Measurements from ENCODE around the gene IRX4. TPM values are rescaled to one million over a fixed set of nuclear protein-coding genes. Genes with fewer than 3 reads are reported as not detected.

Gene IRX4
- total RNA-seq, 6 donors from 2014 or later, result 1.7 TPM; not detected in 5

DNA sequence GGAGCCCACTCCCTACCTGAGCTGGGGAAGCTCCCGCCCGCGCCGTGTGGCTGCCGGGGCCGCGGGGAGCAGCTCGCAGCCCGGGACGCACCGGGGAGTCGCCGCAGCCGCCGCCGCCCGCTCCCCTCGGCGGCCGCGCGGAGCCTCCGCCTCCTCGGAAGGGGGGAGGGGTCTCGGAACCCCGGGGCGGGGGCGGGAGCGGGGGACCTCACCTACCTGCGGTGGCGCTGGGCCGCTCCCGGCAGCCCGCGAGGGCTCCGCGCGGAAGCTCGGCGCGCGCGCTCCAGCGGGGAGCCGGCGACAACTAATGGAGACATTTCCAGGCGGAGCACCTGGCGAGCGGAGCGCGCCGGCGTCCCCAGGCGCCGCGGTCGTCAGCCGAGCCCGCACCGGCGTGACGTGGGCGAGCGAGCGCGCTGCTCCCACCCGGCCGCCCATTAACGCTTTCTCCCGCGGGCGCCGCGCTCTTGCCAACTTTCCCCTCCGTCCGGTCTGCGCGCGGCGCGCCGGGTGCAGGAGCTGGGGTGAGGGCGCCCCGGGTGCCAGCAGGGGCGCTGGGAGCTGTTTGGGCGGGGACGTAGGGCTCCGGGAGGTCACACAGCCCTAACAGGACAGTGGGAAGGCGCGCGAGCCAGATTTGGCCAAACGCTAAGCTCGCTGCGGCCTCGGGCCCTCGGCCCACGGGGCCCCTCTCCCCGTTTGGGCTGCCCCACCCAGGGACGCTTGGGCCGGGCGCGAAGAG lies 4.3 kb upstream of the IRX4 start:
- H3K4me1 ChIP-seq, result peaks cover 17 to 37% (median 21%) of the 10 kb centered on the region in 4 donors
- no peak overlapping the region for H3K27ac ChIP-seq
- no peak for DNase-seq
- H3K27me3 ChIP-seq, result peaks cover 0 to 72% (median 35%) of the 10 kb centered on the region in 4 donors
- H3K9me3 ChIP-seq, result no peaks in the 10 kb centered on the region
- no peaks in the 10 kb centered on the region for H3K36me3 ChIP-seq
- no peak overlapping the region for H3K4me3 ChIP-seq
- 2% methylated on average over 33 of the region's 102 CpGs; no CpG with 5 or more reads in 1 of the 2 donors for WGBS, 2 donors
- TF ChIP-seq, protein P1, sequence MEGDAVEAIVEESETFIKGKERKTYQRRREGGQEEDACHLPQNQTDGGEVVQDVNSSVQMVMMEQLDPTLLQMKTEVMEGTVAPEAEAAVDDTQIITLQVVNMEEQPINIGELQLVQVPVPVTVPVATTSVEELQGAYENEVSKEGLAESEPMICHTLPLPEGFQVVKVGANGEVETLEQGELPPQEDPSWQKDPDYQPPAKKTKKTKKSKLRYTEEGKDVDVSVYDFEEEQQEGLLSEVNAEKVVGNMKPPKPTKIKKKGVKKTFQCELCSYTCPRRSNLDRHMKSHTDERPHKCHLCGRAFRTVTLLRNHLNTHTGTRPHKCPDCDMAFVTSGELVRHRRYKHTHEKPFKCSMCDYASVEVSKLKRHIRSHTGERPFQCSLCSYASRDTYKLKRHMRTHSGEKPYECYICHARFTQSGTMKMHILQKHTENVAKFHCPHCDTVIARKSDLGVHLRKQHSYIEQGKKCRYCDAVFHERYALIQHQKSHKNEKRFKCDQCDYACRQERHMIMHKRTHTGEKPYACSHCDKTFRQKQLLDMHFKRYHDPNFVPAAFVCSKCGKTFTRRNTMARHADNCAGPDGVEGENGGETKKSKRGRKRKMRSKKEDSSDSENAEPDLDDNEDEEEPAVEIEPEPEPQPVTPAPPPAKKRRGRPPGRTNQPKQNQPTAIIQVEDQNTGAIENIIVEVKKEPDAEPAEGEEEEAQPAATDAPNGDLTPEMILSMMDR (IDR thresholded peaks at IDR 0.05), result no peak
- TF ChIP-seq POLR2A (IDR thresholded peaks at IDR 0.05) (no peak), POLR2AphosphoS5 (IDR thresholded peaks at IDR 0.05) (no peak), EP300 (IDR thresholded peaks at IDR 0.05) (no peak)
- ATAC-seq (ENCODE audit: low FRiP score in 2 of 2), result no peak

DNA sequence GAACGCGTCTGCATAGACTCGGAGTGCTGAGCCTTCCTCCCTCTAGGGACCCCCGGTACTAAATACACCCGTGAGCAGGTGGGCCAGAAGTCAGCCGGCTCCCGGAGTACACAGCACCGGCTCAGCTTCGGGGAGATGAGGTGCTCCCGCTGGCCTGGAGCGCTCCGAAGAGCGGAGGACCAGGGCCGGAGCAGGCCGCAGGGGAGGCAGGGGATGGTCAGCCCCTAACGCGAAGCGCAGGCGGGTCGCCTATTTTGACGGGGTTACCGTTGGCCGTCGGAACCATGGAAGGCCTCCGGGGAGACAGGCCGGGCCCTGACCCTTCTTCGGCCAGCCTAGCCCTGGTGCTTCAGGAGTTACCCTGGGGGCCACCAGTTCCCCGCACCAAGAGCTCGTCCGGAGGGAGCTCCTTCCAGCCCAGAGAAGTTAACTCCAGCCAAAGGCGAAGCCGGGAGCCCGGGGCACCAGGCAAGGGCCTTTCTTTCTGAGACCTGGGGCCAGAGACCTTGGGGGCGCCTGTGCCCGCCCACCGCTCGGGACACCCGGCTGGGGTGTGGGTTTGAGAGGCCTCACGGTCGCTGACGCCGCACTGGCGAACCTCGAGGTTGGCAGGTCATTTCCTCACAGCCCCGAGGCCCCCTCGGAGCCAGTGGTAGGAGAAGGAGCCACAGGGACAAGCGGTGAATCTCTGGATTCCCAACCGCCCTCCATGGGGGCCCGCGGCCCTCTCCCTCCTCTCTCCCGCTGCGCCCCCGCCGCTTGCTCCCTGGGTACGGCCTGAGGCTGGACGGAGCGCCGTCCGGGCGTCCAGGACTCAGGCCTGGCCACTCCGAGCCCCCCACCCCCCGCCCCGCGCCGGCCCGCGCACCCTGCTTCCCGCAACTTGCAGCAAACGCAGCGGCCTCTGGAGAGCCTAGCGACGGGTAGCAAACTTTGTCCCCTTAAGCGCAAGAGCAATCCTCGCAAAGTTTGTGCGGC lies 3.4 kb upstream of the IRX4 start:
- Histone ChIP-seq H3K4me1 (peaks cover 17 to 44% (median 24%) of the 10 kb centered on the region in 4 donors), H3K4me3 (no peak overlapping the region), H3K36me3 (no peaks in the 10 kb centered on the region), H3K27me3 (peaks cover 2 to 81% (median 40%) of the 10 kb centered on the region in 4 donors), H3K9me3 (no peaks in the 10 kb centered on the region), H3K27ac (no peak overlapping the region)
- ATAC-seq (ENCODE audit: low FRiP score in 2 of 2) (no peak), DNase-seq (no peak)
- TF ChIP-seq POLR2A (IDR thresholded peaks at IDR 0.05), result no peak
- TF ChIP-seq POLR2AphosphoS5 (IDR thresholded peaks at IDR 0.05), result no peak
- TF ChIP-seq EP300 (IDR thresholded peaks at IDR 0.05), result no peak
- TF ChIP-seq, protein P1 (IDR thresholded peaks at IDR 0.05), result no peak
- 3 to 5% methylated on average over 7 to 35 of the region's 75 CpGs for WGBS, 2 donors

DNA sequence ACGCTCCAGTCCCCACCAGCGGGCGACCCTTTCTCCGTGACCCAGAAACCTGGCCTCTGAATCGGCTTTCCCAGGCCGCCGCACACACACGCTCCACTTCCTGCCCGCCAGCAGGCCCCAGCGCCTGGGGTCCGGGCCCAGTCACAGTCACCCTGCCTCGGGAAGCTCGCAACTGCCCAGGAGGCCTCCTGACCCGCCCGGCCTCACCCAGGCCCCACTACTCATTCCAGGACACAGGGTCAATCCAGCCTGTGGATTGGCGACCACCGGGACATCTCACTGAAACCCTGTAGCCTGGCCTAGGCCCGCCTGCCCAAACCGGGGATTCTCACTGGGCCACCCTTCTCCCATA lies 2.7 kb upstream of the IRX4 start:
- Histone ChIP-seq H3K9me3 (no peaks in the 10 kb centered on the region), H3K4me3 (no peak overlapping the region), H3K27me3 (peaks cover 2 to 88% (median 44%) of the 10 kb centered on the region in 4 donors), H3K27ac (no peak overlapping the region), H3K4me1 (peaks cover 17 to 44% (median 24%) of the 10 kb centered on the region in 4 donors), H3K36me3 (no peaks in the 10 kb centered on the region)
- DNase-seq, result no peak
- no peak for ATAC-seq (ENCODE audit: low FRiP score in 2 of 2)
- WGBS, 2 donors, result 2 to 5% methylated on average over 8 to 19 of the region's 19 CpGs
- TF ChIP-seq EP300 (IDR thresholded peaks at IDR 0.05) (no peak), POLR2A (IDR thresholded peaks at IDR 0.05) (no peak), POLR2AphosphoS5 (IDR thresholded peaks at IDR 0.05) (no peak)
- TF ChIP-seq, protein P1 (IDR thresholded peaks at IDR 0.05), result no peak

DNA sequence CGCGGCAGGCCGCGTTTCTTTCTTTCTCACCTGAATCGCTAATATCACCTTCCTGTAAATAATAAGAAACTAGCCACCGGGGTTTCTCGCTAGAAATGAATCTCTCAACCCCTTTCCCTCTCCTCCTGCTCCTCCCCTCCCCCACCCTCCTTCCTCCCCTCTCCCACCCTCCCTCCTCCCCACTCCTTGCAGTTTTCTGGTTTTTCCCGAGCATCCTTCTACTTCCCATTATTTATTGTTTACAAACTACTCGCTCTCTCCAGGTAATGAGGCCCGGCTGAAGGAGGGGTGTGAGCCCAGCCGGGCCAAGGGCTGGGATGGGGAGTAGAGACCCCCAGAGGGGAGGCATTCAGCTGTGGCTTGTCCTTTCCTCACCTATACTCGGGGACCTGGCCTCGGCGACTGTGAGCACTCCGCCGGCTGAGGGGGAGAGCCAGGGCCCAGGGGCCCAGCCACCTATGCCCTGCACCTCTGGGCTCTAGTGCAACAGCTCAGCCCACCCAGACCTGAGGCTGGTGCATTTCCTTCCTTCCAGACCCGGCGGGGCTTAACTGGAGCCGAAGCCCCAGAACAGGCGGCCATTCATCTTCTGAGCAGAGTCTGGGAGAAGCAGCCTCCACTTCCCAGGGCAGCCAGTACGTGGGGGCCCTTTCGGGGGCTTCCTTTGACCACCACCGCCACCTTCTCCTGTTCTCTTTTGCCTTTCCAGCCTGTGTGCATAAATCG lies 2.1 kb upstream of the IRX4 start:
- no peak for TF ChIP-seq POLR2AphosphoS5 (IDR thresholded peaks at IDR 0.05)
- no peak for TF ChIP-seq POLR2A (IDR thresholded peaks at IDR 0.05)
- no peak for TF ChIP-seq EP300 (IDR thresholded peaks at IDR 0.05)
- TF ChIP-seq, protein P1 (IDR thresholded peaks at IDR 0.05), result no peak
- peaks cover 2 to 92% (median 47%) of the 10 kb centered on the region in 4 donors for H3K27me3 ChIP-seq
- H3K4me1 ChIP-seq, result peaks cover 17 to 44% (median 24%) of the 10 kb centered on the region in 4 donors
- no peaks in the 10 kb centered on the region for H3K36me3 ChIP-seq
- H3K27ac ChIP-seq, result no peak overlapping the region
- WGBS, 2 donors, result 3 to 8% methylated on average over 14 to 23 of the region's 24 CpGs
- no peak for DNase-seq
- no peak overlapping the region for H3K4me3 ChIP-seq
- no peak for ATAC-seq (ENCODE audit: low FRiP score in 2 of 2)
- no peaks in the 10 kb centered on the region for H3K9me3 ChIP-seq
